ENCODE results near the gene EIF4ENIF1. TPM values are rescaled to one million over a fixed set of nuclear protein-coding genes. Genes with fewer than 3 reads are reported as not detected.

EIF4ENIF1 gene
- total RNA-seq, 1 donor = 13.4 TPM

DNA sequence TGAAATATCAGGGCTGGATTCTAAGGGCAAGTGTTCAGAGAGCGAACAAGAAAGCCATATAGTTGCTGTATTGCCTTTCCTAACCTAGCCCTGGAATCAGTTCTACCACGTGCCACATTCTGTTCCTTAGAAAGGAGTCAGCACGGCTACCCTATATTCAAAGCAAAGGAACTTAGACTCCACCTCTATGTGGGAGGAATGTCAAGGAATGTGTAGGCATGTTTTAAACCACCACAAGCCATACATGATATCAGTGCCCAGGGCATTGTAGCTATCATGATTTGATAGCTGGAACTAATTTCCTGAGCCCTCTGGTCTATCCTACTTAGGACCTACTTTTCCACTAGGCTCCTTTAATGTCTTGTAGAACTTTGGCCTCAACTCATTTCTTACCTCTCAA is 2.5 kb upstream of the EIF4ENIF1 start:
- Histone ChIP-seq H3K4me3 (ENCODE audit: insufficient read depth, low read length) (no peak overlapping the region), H3K27ac (ENCODE audit: low read depth, low read length) (no peak overlapping the region), H3K36me3 (ENCODE audit: insufficient read depth, low read length) (peaks cover 3% of the 10 kb centered on the region), H3K79me2 (ENCODE audit: insufficient read depth, low read length) (peaks cover 36% of the 10 kb centered on the region), H3K9me3 (ENCODE audit: low read depth, low read length) (no peaks in the 10 kb centered on the region), H2AFZ (ENCODE audit: low read length) (no peak overlapping the region), H4K20me1 (ENCODE audit: insufficient read depth, low read length) (no peaks in the 10 kb centered on the region), H3K4me1 (ENCODE audit: insufficient read depth, low read length) (peaks cover 16% of the 10 kb centered on the region), H3K4me2 (ENCODE audit: insufficient read depth, low read length) (no peak overlapping the region), H3K27me3 (ENCODE audit: insufficient read depth, low read length) (no peaks in the 10 kb centered on the region)
- no peak for TF ChIP-seq CTCF (IDR thresholded peaks at IDR 0.05; ENCODE audit: extremely low read depth, low read depth, low read length)
- no peak for DNase-seq (ENCODE audit: insufficient read length, low spot score, missing footprints)

DNA sequence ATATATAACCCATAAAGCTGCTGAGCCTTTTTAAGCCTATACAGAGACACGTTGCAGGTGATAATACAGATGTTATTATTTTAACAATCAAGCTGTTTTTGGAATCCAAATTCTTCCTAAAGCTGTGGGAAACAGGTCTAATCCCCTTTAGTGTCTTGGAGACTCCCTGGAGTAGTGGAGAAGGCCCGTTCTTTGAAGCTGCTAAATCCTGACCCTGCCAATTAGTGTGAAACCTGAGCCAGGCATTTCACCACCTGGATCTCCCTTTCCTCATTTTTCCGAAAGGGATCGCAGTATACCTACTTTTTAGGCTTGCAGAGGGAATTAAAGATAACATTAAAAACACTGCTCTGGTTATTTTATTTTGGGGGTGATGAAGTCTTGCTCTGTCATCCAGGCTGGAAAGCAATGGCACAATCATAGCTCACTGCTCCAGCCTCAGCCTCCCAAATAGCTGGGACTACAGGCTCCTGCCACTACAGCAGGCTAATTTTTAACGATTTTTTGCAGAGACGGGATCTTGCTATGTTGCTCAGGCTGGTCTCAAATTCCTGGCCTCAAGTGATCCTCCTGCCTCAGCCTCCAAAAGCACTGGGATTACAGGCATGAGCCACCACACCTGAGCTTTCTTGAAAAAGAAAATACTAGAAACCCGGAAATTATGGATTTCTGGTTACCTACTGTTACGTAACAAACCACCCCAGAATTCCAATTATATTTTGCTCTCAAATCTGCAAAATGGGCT is 1.7 kb upstream of the EIF4ENIF1 start:
- Histone ChIP-seq H3K4me1 (ENCODE audit: insufficient read depth, low read length) (peaks cover 16% of the 10 kb centered on the region), H2AFZ (ENCODE audit: low read length) (no peak overlapping the region), H3K4me2 (ENCODE audit: insufficient read depth, low read length) (peak overlapping the region; percentile 95), H3K27ac (ENCODE audit: low read depth, low read length) (peak overlapping the region; percentile 89), H3K79me2 (ENCODE audit: insufficient read depth, low read length) (peaks cover 35% of the 10 kb centered on the region), H3K27me3 (ENCODE audit: insufficient read depth, low read length) (no peaks in the 10 kb centered on the region), H3K4me3 (ENCODE audit: insufficient read depth, low read length) (peak overlapping the region; percentile 92), H3K36me3 (ENCODE audit: insufficient read depth, low read length) (peaks cover 11% of the 10 kb centered on the region), H4K20me1 (ENCODE audit: insufficient read depth, low read length) (no peaks in the 10 kb centered on the region), H3K9me3 (ENCODE audit: low read depth, low read length) (no peaks in the 10 kb centered on the region)
- no peak for TF ChIP-seq CTCF (IDR thresholded peaks at IDR 0.05; ENCODE audit: extremely low read depth, low read depth, low read length)
- DNase-seq (ENCODE audit: insufficient read length, low spot score, missing footprints) = no peak

DNA sequence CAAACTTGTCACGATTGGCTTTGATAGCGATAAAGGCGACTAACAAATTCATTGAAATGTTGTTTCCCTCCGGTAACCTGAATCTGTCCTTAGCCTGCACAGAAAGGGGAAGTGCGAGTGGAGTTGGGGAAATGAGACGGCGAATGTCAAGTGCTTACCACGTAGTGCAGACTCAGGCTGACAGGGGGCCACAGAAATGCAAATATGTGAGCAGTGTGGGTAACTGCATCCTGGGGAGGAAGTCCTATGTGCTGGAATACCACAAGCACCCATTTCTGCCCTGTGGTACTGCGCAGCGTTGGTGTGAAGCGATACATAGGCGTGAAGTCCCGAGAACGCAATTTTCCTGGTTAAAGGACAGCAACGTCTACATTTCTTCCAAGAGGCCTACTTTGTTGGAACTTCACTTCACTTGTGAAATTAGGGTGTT is 869 bp upstream of the EIF4ENIF1 start:
- Histone ChIP-seq H3K4me2 (ENCODE audit: insufficient read depth, low read length) (peak overlapping the region; percentile 95), H3K27ac (ENCODE audit: low read depth, low read length) (peak overlapping the region; percentile 89), H3K27me3 (ENCODE audit: insufficient read depth, low read length) (no peaks in the 10 kb centered on the region), H3K79me2 (ENCODE audit: insufficient read depth, low read length) (peaks cover 36% of the 10 kb centered on the region), H3K36me3 (ENCODE audit: insufficient read depth, low read length) (peaks cover 11% of the 10 kb centered on the region), H3K4me3 (ENCODE audit: insufficient read depth, low read length) (peak overlapping the region; percentile 92), H2AFZ (ENCODE audit: low read length) (peak overlapping the region; percentile 86), H3K4me1 (ENCODE audit: insufficient read depth, low read length) (peaks cover 16% of the 10 kb centered on the region), H4K20me1 (ENCODE audit: insufficient read depth, low read length) (no peaks in the 10 kb centered on the region), H3K9me3 (ENCODE audit: low read depth, low read length) (no peaks in the 10 kb centered on the region)
- peak; percentile 95 for DNase-seq (ENCODE audit: insufficient read length, low spot score, missing footprints)
- peak; percentile 6 for TF ChIP-seq CTCF (IDR thresholded peaks at IDR 0.05; ENCODE audit: extremely low read depth, low read depth, low read length)

- no peaks in the 10 kb centered on the region for H3K9me3 ChIP-seq (ENCODE audit: low read depth, low read length)
- H3K4me1 ChIP-seq (ENCODE audit: insufficient read depth, low read length) = peaks cover 16% of the 10 kb centered on the region
- no peaks in the 10 kb centered on the region for H3K27me3 ChIP-seq (ENCODE audit: insufficient read depth, low read length)
- peaks cover 11% of the 10 kb centered on the region for H3K36me3 ChIP-seq (ENCODE audit: insufficient read depth, low read length)
- peak overlapping the region; percentile 92 for H3K4me3 ChIP-seq (ENCODE audit: insufficient read depth, low read length)
- H2AFZ ChIP-seq (ENCODE audit: low read length) = peak overlapping the region; percentile 77
- peak overlapping the region; percentile 51 for H3K27ac ChIP-seq (ENCODE audit: low read depth, low read length)
- TF ChIP-seq CTCF (IDR thresholded peaks at IDR 0.05; ENCODE audit: extremely low read depth, low read depth, low read length) = no peak
- peaks cover 50% of the 10 kb centered on the region for H3K79me2 ChIP-seq (ENCODE audit: insufficient read depth, low read length)
- no peak for DNase-seq (ENCODE audit: insufficient read length, low spot score, missing footprints)
- H3K4me2 ChIP-seq (ENCODE audit: insufficient read depth, low read length) = peak overlapping the region; percentile 89
- no peaks in the 10 kb centered on the region for H4K20me1 ChIP-seq (ENCODE audit: insufficient read depth, low read length)
Measured at GRCh38 chr22:31488988-31489617, 539 bp downstream of the EIF4ENIF1 start.
